ELF-1 (cell line): ENCODE measurements around the gene REST.

Experiments used
- DNase-seq: peaks from one replicate; pipeline ENCODE4 v3.0.0-alpha.2; 2016; ENCODE audit warnings: low read depth, low spot score

REST gene

DNA sequence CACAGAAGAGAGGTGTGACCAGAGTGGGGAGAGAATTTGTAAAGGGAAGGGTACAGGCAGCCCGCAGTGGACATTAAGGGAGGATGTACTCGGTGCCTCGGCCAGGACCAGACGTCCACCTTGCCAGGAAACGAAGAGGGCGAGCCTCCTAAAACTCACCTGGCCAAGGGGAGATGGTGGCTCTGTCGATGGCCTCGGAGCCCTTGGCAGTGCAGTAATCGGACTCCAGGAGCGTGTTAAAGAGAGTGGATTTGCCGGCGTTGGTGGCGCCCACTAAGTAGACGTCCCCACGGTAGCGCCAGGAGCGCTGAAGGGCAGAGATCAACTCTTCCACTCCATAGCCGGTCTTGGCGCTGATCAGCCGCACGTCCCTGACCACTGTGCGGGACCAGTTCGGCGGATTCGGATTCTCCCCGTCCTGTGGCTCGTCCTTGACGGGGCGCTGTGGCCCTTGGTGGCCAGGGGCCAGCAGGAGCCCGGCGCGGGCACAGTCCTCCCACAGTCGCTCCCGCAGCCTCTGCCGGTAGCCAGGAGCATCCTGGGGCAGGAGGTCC is 68.7 kb downstream of the REST start:
- DNase-seq: no peak

DNA sequence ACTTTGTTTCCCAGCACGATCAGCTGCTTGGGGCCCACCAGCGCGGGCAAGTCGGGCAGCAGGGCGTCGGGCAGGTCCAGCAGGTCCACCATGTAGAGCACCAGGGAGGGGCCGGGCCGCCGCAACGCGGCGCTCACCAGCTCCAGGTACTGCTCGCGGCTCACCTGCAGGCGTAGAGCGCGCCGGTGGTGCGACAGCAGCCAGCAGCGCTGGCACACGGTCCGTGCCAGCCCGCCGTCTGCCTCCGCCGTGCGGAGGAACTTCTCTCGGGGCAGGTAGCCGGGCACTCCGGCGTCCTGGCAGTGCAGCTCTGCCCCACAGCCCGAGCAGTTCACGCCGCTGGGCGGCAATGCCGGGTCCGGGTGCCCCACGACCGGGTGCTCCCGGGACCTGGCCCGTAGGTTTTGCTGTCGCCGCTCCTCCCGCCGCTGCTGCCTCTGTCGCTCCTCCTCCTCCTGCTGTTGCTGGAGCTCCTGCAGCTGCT is 69.2 kb downstream of the REST start:
- DNase-seq: peak; percentile 79

- peak; percentile 100 for DNase-seq
Observed at GRCh38 chr4:56977321-56978012, 69.8 kb downstream of the REST start, which contains the start of gene NOA1. TSS of gene NOA1 (minus strand) at chr4:56977606. CDS start at chr4:56977585, 21 bp downstream.

GRCh38 chr4:56978750-56979303 is 71.1 kb downstream of the REST start, which contains the start of gene POLR2B:
TSS of gene POLR2B (plus strand) at chr4:56978896. CDS start at chr4:56978986, 90 bp downstream.
- DNase-seq: peak; percentile 96

DNA sequence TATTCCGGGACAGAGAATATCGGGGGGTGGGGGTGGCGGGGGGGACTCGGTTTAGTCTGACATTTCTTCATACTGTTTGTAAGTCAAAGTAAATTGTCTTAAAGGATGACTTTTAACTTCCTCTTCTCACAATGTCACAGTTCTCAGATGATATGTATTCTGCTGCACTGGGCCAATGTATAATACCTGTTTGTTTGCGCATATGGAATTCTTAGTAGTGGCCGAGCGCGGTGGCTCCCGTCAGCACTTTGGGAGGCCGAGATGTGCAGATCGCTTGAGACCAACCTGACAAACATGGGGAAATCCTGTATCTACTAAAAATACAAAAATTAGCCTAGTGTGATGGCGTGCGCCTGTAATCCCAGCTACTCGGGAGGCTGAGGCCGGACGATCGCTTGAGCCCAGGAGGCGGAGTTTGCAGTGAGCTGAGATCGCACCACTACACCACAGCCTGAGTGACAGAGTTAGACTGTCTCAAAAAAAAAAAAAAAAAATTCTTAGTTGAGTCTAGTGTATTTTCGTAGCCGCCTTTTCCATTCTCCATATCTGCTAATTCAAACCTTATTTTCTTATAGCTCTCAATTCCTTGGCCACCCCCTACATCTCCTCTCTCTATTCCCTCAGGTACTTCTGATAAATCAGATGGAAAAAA is 71.8 kb downstream of the REST start:
- DNase-seq: peak; percentile 38

GRCh38 chr4:56981795-56982201 is 74.1 kb downstream of the REST start:
- no peak for DNase-seq

DNA sequence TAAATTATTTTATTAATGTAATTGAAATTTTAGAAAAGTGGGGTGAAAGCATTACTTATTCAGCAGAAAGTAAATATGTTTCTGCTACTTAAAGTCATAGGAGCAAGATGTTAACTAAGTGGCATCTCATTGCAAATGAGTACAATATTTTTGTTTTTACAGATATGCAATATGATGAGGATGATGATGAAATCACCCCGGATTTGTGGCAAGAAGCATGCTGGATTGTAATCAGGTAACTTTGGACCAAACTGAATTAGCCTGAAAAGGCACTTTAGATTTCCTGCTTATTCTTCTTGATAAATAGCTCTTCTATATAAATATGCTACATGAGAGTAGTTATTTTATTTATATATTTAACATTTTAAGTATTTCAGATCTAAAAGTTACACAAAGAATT is 78.5 kb downstream of the REST start:
- no peak for DNase-seq

GRCh38 chr4:56986952-56987351 is 79.3 kb downstream of the REST start:
- DNase-seq: no peak

- DNase-seq: no peak
Observed at GRCh38 chr4:56990109-56990905, 82.6 kb downstream of the REST start.

DNA sequence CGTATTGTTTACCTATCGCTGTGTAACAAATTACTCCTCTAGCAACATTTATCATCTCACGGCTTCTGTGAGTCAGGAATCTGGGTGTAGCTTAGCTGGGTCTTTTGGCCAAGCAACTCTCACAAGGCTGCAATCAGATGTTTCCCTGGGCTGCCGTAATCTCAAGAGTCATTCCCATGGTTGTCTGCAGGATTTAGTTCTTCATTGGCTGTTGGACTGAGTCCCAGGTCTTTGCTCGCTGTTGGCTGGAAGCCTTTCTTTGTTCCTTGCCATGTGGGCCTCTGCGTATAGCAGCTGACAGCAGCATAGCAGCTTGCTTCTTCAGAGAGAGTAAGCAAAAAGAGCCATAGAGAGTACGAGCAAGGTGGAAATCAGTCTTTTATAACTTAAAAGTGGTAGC is 87.8 kb downstream of the REST start:
- no peak for DNase-seq

- no peak for DNase-seq
Observed at GRCh38 chr4:56999751-57000150, 92.1 kb downstream of the REST start.

GRCh38 chr4:57013543-57014120 is 105.9 kb downstream of the REST start:
- DNase-seq: no peak
